Prostate gland (tissue), 2 donors: ENCODE measurements around the gene OSBPL2. TPM values are rescaled to one million over a fixed set of nuclear protein-coding genes. Genes with fewer than 3 reads are reported as not detected.

ENCODE experiments used
- DNase-seq: peaks from one replicate; pipeline ENCODE4 v3.0.0-alpha.2; 2019; ENCODE audit warnings: low spot score
- H3K27ac ChIP-seq, 2 donors: fragments of 200-600 bp; sonication (generic); 2 replicates each; pipeline ENCODE4 v1.5.1; 2017 to 2019
- H3K27me3 ChIP-seq: fragments of 200-600 bp; sonication (generic); replicated peaks from 2 replicates; pipeline ENCODE4 v1.5.1; 2019; ENCODE audit not compliant: insufficient read depth
- H3K36me3 ChIP-seq, 2 donors: fragments of 200-600 bp; sonication (generic); 1 replicate in 1 of 2; 2 replicates in 1 of 2; pipeline versions ENCODE4 v1.5.1 to v1.8.1; 2017 to 2019
- H3K4me1 ChIP-seq: fragments of 200-600 bp; sonication (generic); replicated peaks from 2 replicates; pipeline ENCODE4 v1.5.1; 2019
- H3K4me3 ChIP-seq, 2 donors: fragments of 200-600 bp; sonication (generic); 2 replicates each; pipeline ENCODE4 v1.5.1; 2017 to 2019
- H3K9me3 ChIP-seq: fragments of 200-600 bp; sonication (generic); 2 replicates; pipeline ENCODE4 v1.5.1; 2017
- POLR2A ChIP-seq: fragments of 450-650 bp; IDR thresholded peaks from one replicate; pipeline ENCODE4 v1.6.1; 2016; ENCODE audit warnings: antibody characterized with exemption, mild to moderate bottlenecking
- POLR2AphosphoS5 ChIP-seq: sonication (generic); formaldehyde crosslinking; IDR thresholded peaks from one replicate; pipeline ENCODE4 v1.6.1; 2017; ENCODE audit warnings: antibody characterized with exemption
- WGBS: methylation state at CpG from one replicate; pipeline ENCODE4 v1.1.5; 2018; 5-methylcytosine and 5-hydroxymethylcytosine counted together
- intact Hi-C: fragments of 100-400 bp; cut with DNase I; formaldehyde crosslinking; loops from one replicate; pipeline ENCODE4 v1.14.2; 2022
- total RNA-seq, 2 donors: library from RNA; depleted of rRNA; stranded (reverse); fragments of >200 nt; gene quantifications; one replicate each; pipeline ENCODE4 v1.1.0, GENCODE V29; 2016
- TF ChIP-seq, protein P1 (sequence below), 4 experiments: fragments of 200-600 bp in 2 of 4; fragments of 450-650 bp in 2 of 4; sonication (generic) in 2 of 4; IDR thresholded peaks; 1 replicate in 3 of 4; 2 replicates in 1 of 4; pipeline ENCODE4 v1.5.1; 2016 to 2019; ENCODE audit warnings: antibody characterized with exemption in 4 of 4, mild to moderate bottlenecking in 2 of 4, moderate library complexity in 2 of 4

The OSBPL2 gene
- total RNA-seq, 2 donors from 2014 or later, result 33.5 to 50.6 TPM

DNA sequence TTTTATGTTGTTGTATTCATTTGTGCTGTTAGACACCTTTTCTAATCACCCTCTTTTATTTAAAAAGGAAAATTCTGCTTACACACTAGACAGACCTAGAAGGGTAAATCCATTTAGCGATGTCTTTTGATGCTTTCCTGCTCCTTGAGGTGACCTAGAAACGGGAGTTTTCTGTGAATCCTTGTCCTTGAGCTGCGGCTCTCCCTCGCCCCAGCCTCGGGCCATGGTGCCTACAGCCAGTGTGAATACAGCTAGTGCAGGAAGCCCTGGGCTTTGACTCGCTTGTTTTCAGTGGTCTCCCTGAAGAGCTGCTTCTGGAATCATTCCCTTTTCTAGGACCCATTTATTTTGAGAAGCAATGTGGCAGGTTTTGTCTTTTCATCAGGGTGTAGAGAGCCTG, 46.8 kb downstream of the OSBPL2 start:
- intact Hi-C loops, result no loop called here
- 81% methylated on average over 6 of the region's 6 CpGs for WGBS

DNA sequence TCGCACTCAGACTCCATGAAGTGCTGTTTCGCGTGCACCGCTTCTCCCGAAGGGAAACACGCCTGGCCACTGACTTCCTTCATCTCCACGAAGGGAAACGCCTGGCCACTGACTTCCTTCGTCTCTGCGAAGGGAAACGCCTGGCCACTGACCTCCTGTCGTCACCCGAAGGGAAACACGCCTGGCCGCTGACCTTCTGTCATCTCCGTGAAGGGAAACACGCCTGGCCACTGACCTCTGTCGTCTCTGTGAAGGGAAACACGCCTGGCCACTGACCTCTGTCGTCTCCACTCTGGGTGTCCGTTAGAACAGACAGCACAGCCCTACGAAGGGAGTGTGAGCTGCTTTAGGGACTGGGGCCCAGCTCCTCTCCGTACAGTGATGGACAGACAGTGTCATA, 47.4 kb downstream of the OSBPL2 start:
- DNase-seq, result no peak
- Histone ChIP-seq H3K27ac (no peak overlapping the region), H3K4me1 (no peaks in the 10 kb centered on the region), H3K36me3 (peaks cover 4 to 7% of the 10 kb centered on the region in 2 donors), H3K9me3 (no peaks in the 10 kb centered on the region), H3K4me3 (no peak overlapping the region), H3K27me3 (no peaks in the 10 kb centered on the region)
- intact Hi-C loops, result no loop called here
- 87% methylated on average over 23 of the region's 23 CpGs for WGBS
- TF ChIP-seq POLR2AphosphoS5, result no peak
- TF ChIP-seq, protein P1, sequence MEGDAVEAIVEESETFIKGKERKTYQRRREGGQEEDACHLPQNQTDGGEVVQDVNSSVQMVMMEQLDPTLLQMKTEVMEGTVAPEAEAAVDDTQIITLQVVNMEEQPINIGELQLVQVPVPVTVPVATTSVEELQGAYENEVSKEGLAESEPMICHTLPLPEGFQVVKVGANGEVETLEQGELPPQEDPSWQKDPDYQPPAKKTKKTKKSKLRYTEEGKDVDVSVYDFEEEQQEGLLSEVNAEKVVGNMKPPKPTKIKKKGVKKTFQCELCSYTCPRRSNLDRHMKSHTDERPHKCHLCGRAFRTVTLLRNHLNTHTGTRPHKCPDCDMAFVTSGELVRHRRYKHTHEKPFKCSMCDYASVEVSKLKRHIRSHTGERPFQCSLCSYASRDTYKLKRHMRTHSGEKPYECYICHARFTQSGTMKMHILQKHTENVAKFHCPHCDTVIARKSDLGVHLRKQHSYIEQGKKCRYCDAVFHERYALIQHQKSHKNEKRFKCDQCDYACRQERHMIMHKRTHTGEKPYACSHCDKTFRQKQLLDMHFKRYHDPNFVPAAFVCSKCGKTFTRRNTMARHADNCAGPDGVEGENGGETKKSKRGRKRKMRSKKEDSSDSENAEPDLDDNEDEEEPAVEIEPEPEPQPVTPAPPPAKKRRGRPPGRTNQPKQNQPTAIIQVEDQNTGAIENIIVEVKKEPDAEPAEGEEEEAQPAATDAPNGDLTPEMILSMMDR (IDR thresholded peaks at IDR 0.05), result no peak
- no peak for TF ChIP-seq POLR2A

More for the DNA sequence above, 46.8 kb downstream of the OSBPL2 start:
- H3K36me3 ChIP-seq, result peaks cover 4 to 7% of the 10 kb centered on the region in 2 donors
- H3K4me1 ChIP-seq, result no peaks in the 10 kb centered on the region
- DNase-seq, result no peak
- no peaks in the 10 kb centered on the region for H3K9me3 ChIP-seq
- H3K27me3 ChIP-seq, result no peaks in the 10 kb centered on the region
- no peak overlapping the region for H3K4me3 ChIP-seq
- TF ChIP-seq POLR2A, result no peak
- no peak overlapping the region for H3K27ac ChIP-seq

DNA sequence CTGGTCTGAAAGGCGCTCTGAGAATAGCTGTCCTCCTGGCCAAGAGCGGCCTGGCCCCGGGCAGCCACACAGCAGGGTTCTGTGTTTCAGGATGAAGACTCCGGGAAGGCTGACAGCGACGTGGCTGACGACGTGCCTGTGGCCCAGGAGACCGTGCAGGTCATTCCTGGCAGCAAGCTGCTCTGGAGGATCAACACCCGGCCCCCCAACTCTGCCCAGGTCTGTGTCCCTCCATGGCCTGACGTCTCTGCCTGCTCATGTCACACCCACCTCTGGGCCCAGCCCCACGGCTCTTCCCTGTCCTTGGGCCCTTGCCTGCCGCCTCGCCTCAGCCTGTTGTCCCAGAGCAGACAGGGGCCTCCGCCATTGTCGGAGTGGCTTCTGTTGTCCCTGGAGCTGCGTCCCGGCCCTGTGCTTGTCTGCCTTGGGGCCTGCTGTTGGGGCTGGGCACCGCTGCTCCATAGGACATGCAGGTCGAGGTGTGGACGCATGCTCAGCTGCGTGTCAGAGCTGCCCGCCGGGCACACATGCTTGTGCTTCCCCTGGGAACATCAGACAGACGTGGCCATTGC, 48.3 kb downstream of the OSBPL2 start:
- Histone ChIP-seq H3K4me3 (no peak overlapping the region), H3K27me3 (no peaks in the 10 kb centered on the region), H3K4me1 (no peaks in the 10 kb centered on the region), H3K36me3 (peaks cover 4 to 7% of the 10 kb centered on the region in 2 donors), H3K9me3 (no peaks in the 10 kb centered on the region), H3K27ac (no peak overlapping the region)
- 91% methylated on average over 21 of the region's 25 CpGs for WGBS
- intact Hi-C loops, result no loop called here
- no peak for DNase-seq
- TF ChIP-seq, protein P1 (IDR thresholded peaks at IDR 0.05), result no peak
- TF ChIP-seq POLR2AphosphoS5 (no peak), POLR2A (no peak)

DNA sequence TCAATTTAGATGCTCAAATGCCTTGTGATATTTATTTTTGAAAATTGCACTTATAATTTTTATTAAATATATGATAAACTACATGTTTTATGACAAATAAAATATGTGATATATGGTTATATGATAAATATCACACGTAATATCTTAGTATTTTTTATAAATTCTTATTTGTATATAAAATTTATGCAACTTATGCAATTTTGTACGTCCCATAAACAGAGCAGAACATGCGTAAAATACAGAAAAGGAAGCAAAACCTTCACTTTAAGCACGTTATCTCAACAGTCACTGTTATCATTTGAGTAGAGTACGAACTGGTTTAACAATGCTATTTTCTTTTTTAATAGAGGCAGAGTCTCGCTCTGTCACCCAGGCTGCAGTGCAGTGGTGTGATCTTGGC, 48.8 kb downstream of the OSBPL2 start:
- TF ChIP-seq POLR2AphosphoS5 (no peak), POLR2A (no peak)
- TF ChIP-seq, protein P1 (IDR thresholded peaks at IDR 0.05), result no peak
- 69% methylated on average over 6 of the region's 6 CpGs for WGBS
- Histone ChIP-seq H3K4me1 (no peaks in the 10 kb centered on the region), H3K9me3 (no peaks in the 10 kb centered on the region), H3K27me3 (no peaks in the 10 kb centered on the region), H3K36me3 (peaks cover 7 to 8% of the 10 kb centered on the region in 2 donors), H3K4me3 (no peak overlapping the region), H3K27ac (no peak overlapping the region)
- intact Hi-C loops, result no loop called here
- no peak for DNase-seq

DNA sequence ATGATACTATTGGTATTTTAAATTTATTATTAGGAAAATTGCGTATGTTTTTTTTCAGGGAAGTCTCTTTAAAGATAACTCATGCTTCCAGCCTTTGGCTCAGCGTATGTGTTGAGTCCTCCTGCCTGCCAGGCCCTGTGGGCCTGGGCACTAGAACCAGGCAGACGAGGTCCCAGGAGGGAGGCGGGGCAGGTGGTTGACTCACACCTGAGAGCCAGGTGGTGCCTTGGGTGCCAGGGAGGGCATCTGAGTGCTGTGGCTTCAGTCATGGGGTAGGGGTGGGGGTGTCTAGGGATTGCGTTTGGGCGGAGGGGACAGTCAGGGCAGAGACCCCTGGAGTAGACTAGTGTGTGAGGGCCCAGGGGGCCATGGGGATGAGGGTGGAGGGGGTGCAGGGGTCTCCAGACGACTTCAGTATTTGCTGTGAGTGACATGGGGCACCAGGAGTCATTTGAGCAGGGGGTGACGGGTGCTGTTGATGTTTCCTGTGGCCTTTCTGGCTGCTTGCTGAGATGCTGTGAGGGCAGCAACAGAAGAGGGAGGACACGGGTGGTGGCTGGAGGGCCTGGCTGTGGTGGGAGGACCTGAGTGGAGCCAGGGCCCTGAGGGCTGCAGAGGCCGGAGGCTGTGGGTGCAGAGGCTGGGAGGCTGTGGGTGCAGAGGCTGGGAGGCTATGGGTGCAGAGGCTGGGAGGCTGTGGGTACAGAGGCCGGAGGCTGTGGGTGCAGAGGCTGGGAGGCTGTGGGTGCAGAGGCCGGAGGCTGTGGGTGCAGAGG, 49.6 kb downstream of the OSBPL2 start:
- H3K27ac ChIP-seq, result no peak overlapping the region
- intact Hi-C loops, result no loop called here
- peaks cover 7 to 9% of the 10 kb centered on the region in 2 donors for H3K36me3 ChIP-seq
- DNase-seq, result no peak
- H3K4me1 ChIP-seq, result no peaks in the 10 kb centered on the region
- H3K9me3 ChIP-seq, result no peaks in the 10 kb centered on the region
- TF ChIP-seq POLR2A (no peak), POLR2AphosphoS5 (no peak)
- TF ChIP-seq, protein P1 (IDR thresholded peaks at IDR 0.05), result no peak
- H3K4me3 ChIP-seq, result no peak overlapping the region
- 89% methylated on average over 12 of the region's 12 CpGs for WGBS
- no peaks in the 10 kb centered on the region for H3K27me3 ChIP-seq
